ENCODE results near the gene DNAJB12.

DNA sequence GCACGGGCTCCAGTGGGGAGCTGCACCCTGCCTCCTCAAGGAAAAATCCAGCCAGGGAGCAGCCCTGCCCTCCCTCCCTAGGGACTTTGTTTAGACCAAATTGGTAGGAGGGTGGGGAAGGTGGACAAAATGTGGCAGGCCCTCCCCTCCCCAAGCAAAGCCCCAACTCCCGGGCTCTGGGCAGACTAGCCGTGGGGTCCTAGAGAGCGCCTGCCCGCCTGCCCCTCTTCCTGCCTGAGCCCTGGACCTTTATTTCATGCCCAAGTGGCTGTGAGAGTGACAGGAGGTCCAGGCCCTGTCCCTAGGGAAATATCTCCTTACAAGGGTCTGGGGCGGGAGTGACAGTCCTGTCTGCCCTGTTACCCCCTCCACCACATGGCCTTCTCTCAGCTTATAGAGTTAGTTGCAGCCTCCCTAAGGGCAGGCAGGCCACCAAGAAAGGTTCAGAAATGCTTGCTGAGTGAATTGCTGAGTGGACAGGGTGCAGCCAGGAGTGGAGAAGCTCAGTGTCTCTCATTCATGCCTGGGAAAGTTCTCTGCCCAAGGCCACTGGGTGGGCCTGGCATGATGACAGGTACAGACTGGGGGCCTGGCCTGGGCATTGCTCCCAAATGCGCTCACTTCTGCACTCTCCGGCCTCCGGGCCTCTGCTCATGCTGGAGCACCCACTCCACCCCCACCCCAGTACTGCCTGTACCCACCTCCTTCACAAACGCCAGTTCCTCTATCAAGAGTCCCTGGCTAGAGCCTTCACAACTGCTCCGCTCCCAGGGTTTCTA lies 25.2 kb downstream of the DNAJB12 start:
- TF ChIP-seq CTCF (IDR thresholded peaks at IDR 0.05; ENCODE audit: low read length) = no peak
- no peak for TF ChIP-seq EZH2 (optimal IDR thresholded peaks at IDR 0.05; ENCODE audit: low read depth, low read length)
- TF ChIP-seq EZH2phosphoT487 (IDR thresholded peaks at IDR 0.05; ENCODE audit: low read length) = no peak

Data from MM.1S (cell line).